Skeletal muscle satellite cell (primary cell): ENCODE measurements around the gene RIC8A. TPM values are rescaled to one million over a fixed set of nuclear protein-coding genes. Genes with fewer than 3 reads are reported as not detected.
"Not testable (repeated sequence)": the region's sequence is repeated elsewhere in the genome, so short reads cannot be mapped to it uniquely, and the experiment has no call there.

Experiments
- H3K27me3 ChIP-seq: 2 replicates; pipeline ENCODE4 v1.7.0; 2013; ENCODE audit warnings: low read length; ENCODE audit not compliant: control insufficient read depth, insufficient read depth
- H3K36me3 ChIP-seq: 2 replicates; pipeline ENCODE4 v1.7.0; 2013; ENCODE audit warnings: mild to moderate bottlenecking, control low read depth, low read length; ENCODE audit not compliant: insufficient read depth
- H3K4me1 ChIP-seq: 2 replicates; pipeline ENCODE4 v1.7.0; 2013; ENCODE audit warnings: low read length; ENCODE audit not compliant: control insufficient read depth, insufficient read depth
- H3K4me2 ChIP-seq: 2 replicates; pipeline ENCODE4 v1.7.0; 2013; ENCODE audit warnings: mild to moderate bottlenecking, low read length
- H3K4me3 ChIP-seq: 2 replicates; pipeline ENCODE4 v1.7.0; 2013; ENCODE audit warnings: low read length
- H3K9ac ChIP-seq: 2 replicates; pipeline ENCODE4 v1.7.0; 2013; ENCODE audit warnings: mild to moderate bottlenecking, low read depth, low read length, moderate library complexity
- H3K9me3 ChIP-seq: replicated peaks from 2 replicates; pipeline ENCODE4 v1.7.0; 2013; ENCODE audit warnings: mild to moderate bottlenecking, control low read depth, low read length
- total RNA-seq: library from RNA; depleted of rRNA; stranded (reverse); fragments of >200 nt; gene quantifications from 2 replicates; pipeline ENCODE4 v1.2.3, GENCODE V29; 2012; rRNA removed

The RIC8A gene
- 149 and 154 TPM in 2 replicates for total RNA-seq

- no peaks in the 10 kb centered on the region for H3K9me3 ChIP-seq
- peak within 1 kb of the TSS; percentile 93 for H3K4me2 ChIP-seq
- H3K36me3 ChIP-seq: peaks cover 62% of the 10 kb centered on the region
- peak within 1 kb of the TSS; percentile 99 for H3K9ac ChIP-seq
- H3K4me1 ChIP-seq: peaks cover 37% of the 10 kb centered on the region
- H3K4me3 ChIP-seq: peak within 1 kb of the TSS; percentile 96
- no peaks in the 10 kb centered on the region for H3K27me3 ChIP-seq
Observed at GRCh38 chr11:207208-207862, at the start of gene RIC8A, which contains the start of gene BET1L. Gene RIC8A, plus strand, starts transcription at chr11:207708. Its CDS starts 1,147 bp downstream, at chr11:208855. Gene BET1L, minus strand, starts transcription at chr11:207399. Its CDS starts 78 bp downstream, at chr11:207321.

GRCh38 chr11:180242-180641 is 27.3 kb upstream of the RIC8A start:
- not testable (repeated sequence) for H3K27me3 ChIP-seq, H3K36me3 ChIP-seq, H3K4me3 ChIP-seq, H3K9me3 ChIP-seq, H3K9ac ChIP-seq, H3K4me1 ChIP-seq, H3K4me2 ChIP-seq

GRCh38 chr11:189200-189783 is 18.2 kb upstream of the RIC8A start:
- H3K27me3 ChIP-seq, H3K4me1 ChIP-seq, H3K4me3 ChIP-seq, H3K9ac ChIP-seq, H3K4me2 ChIP-seq, H3K9me3 ChIP-seq, H3K36me3 ChIP-seq: not testable (repeated sequence)

GRCh38 chr11:189843-190311 is 17.6 kb upstream of the RIC8A start:
- not testable (repeated sequence) for H3K4me1 ChIP-seq, H3K4me3 ChIP-seq, H3K27me3 ChIP-seq

GRCh38 chr11:190546-190945 is 17.0 kb upstream of the RIC8A start:
- not testable (repeated sequence) for H3K9ac ChIP-seq, H3K4me3 ChIP-seq, H3K4me2 ChIP-seq, H3K27me3 ChIP-seq, H3K36me3 ChIP-seq, H3K9me3 ChIP-seq, H3K4me1 ChIP-seq

More at GRCh38 chr11:189843-190311, 17.6 kb upstream of the RIC8A start:
- H3K4me2 ChIP-seq, H3K9ac ChIP-seq, H3K36me3 ChIP-seq, H3K9me3 ChIP-seq: not testable (repeated sequence)

- H3K9me3 ChIP-seq, H3K9ac ChIP-seq, H3K4me1 ChIP-seq, H3K36me3 ChIP-seq, H3K4me3 ChIP-seq, H3K4me2 ChIP-seq, H3K27me3 ChIP-seq: not testable (repeated sequence)
Observed at GRCh38 chr11:191490-192478, 15.7 kb upstream of the RIC8A start.

- H3K4me1 ChIP-seq, H3K4me3 ChIP-seq, H3K4me2 ChIP-seq, H3K9ac ChIP-seq, H3K27me3 ChIP-seq, H3K36me3 ChIP-seq, H3K9me3 ChIP-seq: not testable (repeated sequence)
Observed at GRCh38 chr11:192674-193128, 14.8 kb upstream of the RIC8A start, which contains the start of gene SCGB1C1. Gene SCGB1C1, plus strand, starts transcription at chr11:193078. Its CDS starts 22 bp downstream, at chr11:193100.

GRCh38 chr11:193481-193880 is 14.0 kb upstream of the RIC8A start:
- H3K9ac ChIP-seq, H3K4me3 ChIP-seq, H3K4me2 ChIP-seq, H3K27me3 ChIP-seq, H3K9me3 ChIP-seq, H3K36me3 ChIP-seq, H3K4me1 ChIP-seq: not testable (repeated sequence)

GRCh38 chr11:196786-197731 is 10.4 kb upstream of the RIC8A start:
- Histone ChIP-seq H3K9me3 (no peaks in the 10 kb centered on the region), H3K4me3 (no peak overlapping the region), H3K4me2 (no peak overlapping the region), H3K27me3 (no peaks in the 10 kb centered on the region), H3K9ac (no peak overlapping the region), H3K36me3 (peaks cover 4% of the 10 kb centered on the region), H3K4me1 (no peaks in the 10 kb centered on the region)

GRCh38 chr11:197741-198235 is 9.7 kb upstream of the RIC8A start:
- Histone ChIP-seq H3K36me3 (peaks cover 6% of the 10 kb centered on the region), H3K4me2 (no peak overlapping the region), H3K4me3 (no peak overlapping the region), H3K9ac (no peak overlapping the region), H3K4me1 (no peaks in the 10 kb centered on the region), H3K27me3 (no peaks in the 10 kb centered on the region), H3K9me3 (no peaks in the 10 kb centered on the region)
